Heart right ventricle (tissue), 16 donors: ENCODE results near the gene GPS1. TPM values are rescaled to one million over a fixed set of nuclear protein-coding genes. Genes with fewer than 3 reads are reported as not detected.

Source experiments
- ATAC-seq, 8 donors: fragments of 200-7000 bp; cut with Tn5 transposase; one replicate each; pipeline ENCODE4 v1.9.1; 2020; ENCODE audit warnings: mild to moderate bottlenecking in 8 of 8, moderate library complexity in 8 of 8, moderate number of reproducible peaks in 1 of 8
- DNase-seq, 2 donors: peaks; one replicate each; pipeline ENCODE4 v3.0.0-alpha.2; 2020
- H3K27ac ChIP-seq, 10 donors: fragments of 200-600 bp; sonication (generic) in 2 of 10; one replicate each; pipeline versions ENCODE4 v1.5.0 to v1.8.0; 2020 to 2022; ENCODE audit warnings: mild to moderate bottlenecking in 3 of 10
- H3K27me3 ChIP-seq, 7 donors: fragments of 200-600 bp; one replicate each; pipeline ENCODE4 v1.8.0; 2021 to 2022; ENCODE audit warnings: mild to moderate bottlenecking in 2 of 7
- H3K36me3 ChIP-seq, 9 donors: fragments of 200-600 bp; sonication (generic) in 1 of 9; one replicate each; pipeline versions ENCODE4 v1.5.0 to v1.8.0; 2020 to 2022; ENCODE audit warnings: mild to moderate bottlenecking in 2 of 9
- H3K4me1 ChIP-seq, 9 donors: fragments of 200-600 bp; sonication (generic) in 1 of 9; one replicate each; pipeline versions ENCODE4 v1.5.0 to v1.8.0; 2020 to 2022; ENCODE audit warnings: mild to moderate bottlenecking in 4 of 9
- H3K4me3 ChIP-seq, 10 donors: fragments of 200-600 bp; sonication (generic) in 2 of 10; one replicate each; pipeline versions ENCODE4 v1.5.0 to v1.8.0; 2020 to 2022; ENCODE audit warnings: mild to moderate bottlenecking in 7 of 10, moderate library complexity in 2 of 10
- H3K9me3 ChIP-seq, 11 donors: fragments of 200-600 bp in 10 of 11; sonication (generic) in 2 of 11; one replicate each; pipeline versions ENCODE4 v1.5.0 to v1.8.0; 2013 to 2022; ENCODE audit warnings: mild to moderate bottlenecking in 2 of 11, control low read depth in 1 of 11, moderate library complexity in 1 of 11
- CTCF ChIP-seq, 9 donors: fragments of 200-600 bp; sonication (generic) in 2 of 9; IDR thresholded peaks; one replicate each; pipeline versions ENCODE4 v1.5.0 to v1.8.0; 2021 to 2022; ENCODE audit warnings: antibody characterized with exemption in 9 of 9, mild to moderate bottlenecking in 5 of 9, moderate library complexity in 1 of 9
- WGBS, 2 donors: extraction: QIAGEN DNeasy Blood & Tissue Kit; methylation state at CpG; one replicate each; pipeline ENCODE4 v1.1.7; 2013; ENCODE audit warnings: inconsistent platforms in 1 of 2; 5-methylcytosine and 5-hydroxymethylcytosine counted together
- intact Hi-C, 10 donors: fragments of 100-400 bp; cut with DNase I; formaldehyde crosslinking; loops; one replicate each; pipeline versions ENCODE4 v1.11.1 to v1.14.2; 2022
- polyA plus RNA-seq, 2 donors: library from polyadenylated mRNA; stranded (reverse); fragments of 200-250 nt; gene quantifications; one replicate each; pipeline ENCODE4 v1.2.3, GENCODE V29; 2013
- total RNA-seq, 10 donors: library from RNA; stranded (reverse); fragmentation: NEBNext Ultra II Directional in 3 of 10; extraction: Animal tissue kit (Norgen Biotek cat#: 25700) in 3 of 10; gene quantifications; one replicate each; pipeline versions ENCODE4 v1.2.1 to v1.2.4, GENCODE V29; 2021 to 2023
- donor health status: Arrhythmogenic right ventricular cardiomyopathy.
- donor health status: ischemic (EF 13 %, LVEDD 7.1; RV severe dilation, severe dysfunction).
- donor health status: healthy with polysubstance abuse.
- donor health status: DM: no; HTN: yes; CAD: no.
- donor health status: DM: no; HTN: no; CAD: no.
- donor health status: ischemic (EF 25% LVEDD 6.9; RV normal size, moderate dysfunction).
- donor health status: ischemic (EF 25% LVEDD 5.7; RV mildly dilated, moderate dysfunction).
- donor health status: healthy.
- donor health status: DM: yes; HTN: yes; CAD: no.
- donor health status: Ischemic cardiomyopathy.
- donor health status: ischemic (EF 35%, LVEDD 5.7; RV mildly dilated, moderate dysfunction).
- donor health status: nonischemic (EF 11% LVEDD 7.7; RV severe dilation, severe dysfunction).
- donor health status: DM: yes; HTN: yes; CAD: no.
- donor health status: PGD.
- donor health status: ischemic (EF 29% LVEDD 5.4; RV normal size, mild dysfunction).
- donor health status: nonischemic (EF 23%, LVEDD 6.1; RV moderate dilation, normal function).

The GPS1 gene
- total and polyA plus RNA-seq, 12 donors, result 68.9 to 183 (median 81.9) TPM

GRCh38 chr17:82056729-82057621, 5.3 kb downstream of the GPS1 start:
- 82 to 84% methylated on average over 28 to 29 of the region's 29 CpGs for WGBS, 2 donors
- no peak overlapping the region for H3K27ac ChIP-seq
- no peak for ATAC-seq
- no peak for DNase-seq
- H3K9me3 ChIP-seq, result no peaks in the 10 kb centered on the region
- H3K4me3 ChIP-seq, result no peak overlapping the region
- no peaks in the 10 kb centered on the region for H3K27me3 ChIP-seq
- no peak for TF ChIP-seq CTCF (IDR thresholded peaks at IDR 0.05)
- H3K36me3 ChIP-seq, result peaks cover 3 to 88% (median 35%) of the 10 kb centered on the region in 9 donors
- peaks cover 8 to 19% (median 16%) of the 10 kb centered on the region in 9 donors for H3K4me1 ChIP-seq
- intact Hi-C loops, result no loop called here

GRCh38 chr17:82058230-82058854, 6.6 kb downstream of the GPS1 start:
- intact Hi-C loops, result no loop called here
- 77 to 80% methylated on average over 17 of the region's 17 CpGs for WGBS, 2 donors
- Histone ChIP-seq H3K36me3 (peaks cover 3 to 98% (median 35%) of the 10 kb centered on the region in 9 donors), H3K27ac (no peak overlapping the region), H3K9me3 (no peaks in the 10 kb centered on the region), H3K4me1 (peaks cover 0 to 8% (median 4%) of the 10 kb centered on the region in 9 donors), H3K4me3 (no peak overlapping the region), H3K27me3 (no peaks in the 10 kb centered on the region)
- no peak for ATAC-seq
- TF ChIP-seq CTCF (IDR thresholded peaks at IDR 0.05), result no peak
- peak in 1 of 2 donors; percentile 6 for DNase-seq

GRCh38 chr17:82058855-82059249, 7.2 kb downstream of the GPS1 start:
- intact Hi-C loops, result no loop called here
- TF ChIP-seq CTCF (IDR thresholded peaks at IDR 0.05), result no peak
- WGBS, 2 donors, result 78 to 82% methylated on average over 10 of the region's 10 CpGs
- Histone ChIP-seq H3K27me3 (no peaks in the 10 kb centered on the region), H3K4me1 (peaks cover 0 to 8% (median 1%) of the 10 kb centered on the region in 9 donors), H3K4me3 (no peak overlapping the region), H3K27ac (no peak overlapping the region), H3K36me3 (peaks cover 3 to 97% (median 32%) of the 10 kb centered on the region in 9 donors), H3K9me3 (no peaks in the 10 kb centered on the region)
- no peak for DNase-seq
- no peak for ATAC-seq

- no peak for DNase-seq
- no peak for ATAC-seq
- intact Hi-C loops, result no loop called here
Measured at GRCh38 chr17:82059272-82060000, 7.7 kb downstream of the GPS1 start.

More at GRCh38 chr17:82059272-82060000, 7.7 kb downstream of the GPS1 start:
- H3K9me3 ChIP-seq, result no peaks in the 10 kb centered on the region
- no peaks in the 10 kb centered on the region for H3K27me3 ChIP-seq
- H3K4me1 ChIP-seq, result peaks cover 4 to 12% (median 7%) of the 10 kb centered on the region in 9 donors
- H3K4me3 ChIP-seq, result no peak overlapping the region
- TF ChIP-seq CTCF (IDR thresholded peaks at IDR 0.05), result no peak
- peaks cover 3 to 97% (median 30%) of the 10 kb centered on the region in 9 donors for H3K36me3 ChIP-seq
- H3K27ac ChIP-seq, result no peak overlapping the region
- 76 to 77% methylated on average over 19 of the region's 19 CpGs for WGBS, 2 donors
